Adrenal gland (tissue), 5 donors: ENCODE measurements around the gene TUBGCP6.

ENCODE experiments used
- CTCF ChIP-seq, 6 experiments: fragments of 450-650 bp in 4 of 6; fragments of 200-600 bp in 2 of 6; sonication (generic) in 1 of 6; IDR thresholded peaks; 1 replicate in 5 of 6; 2 replicates in 1 of 6; pipeline versions ENCODE4 v1.5.1 to v1.8.0; 2016 to 2021; ENCODE audit warnings: antibody characterized with exemption in 6 of 6, mild to moderate bottlenecking in 2 of 6, moderate library complexity in 1 of 6
- POLR2A ChIP-seq, 2 donors: fragments of 450-650 bp; IDR thresholded peaks; one replicate each; pipeline ENCODE4 v1.6.1; 2017; ENCODE audit warnings: antibody characterized with exemption in 2 of 2, mild to moderate bottlenecking in 2 of 2, moderate library complexity in 1 of 2
- donor health status: DM: no; HTN: no; CAD: no.

- TF ChIP-seq POLR2A (IDR thresholded peaks at IDR 0.05) (no peak), CTCF (IDR thresholded peaks at IDR 0.05) (no peak)
Observed at GRCh38 chr22:50194037-50194805, 50.6 kb downstream of the TUBGCP6 start.
